ENCODE measurements around the gene PLCH1. TPM values are rescaled to one million over a fixed set of nuclear protein-coding genes. Genes with fewer than 3 reads are reported as not detected.

The PLCH1 gene
- total and polyA plus RNA-seq, 4 donors, result 0.03 to 1.0 (median 0.22) TPM

DNA sequence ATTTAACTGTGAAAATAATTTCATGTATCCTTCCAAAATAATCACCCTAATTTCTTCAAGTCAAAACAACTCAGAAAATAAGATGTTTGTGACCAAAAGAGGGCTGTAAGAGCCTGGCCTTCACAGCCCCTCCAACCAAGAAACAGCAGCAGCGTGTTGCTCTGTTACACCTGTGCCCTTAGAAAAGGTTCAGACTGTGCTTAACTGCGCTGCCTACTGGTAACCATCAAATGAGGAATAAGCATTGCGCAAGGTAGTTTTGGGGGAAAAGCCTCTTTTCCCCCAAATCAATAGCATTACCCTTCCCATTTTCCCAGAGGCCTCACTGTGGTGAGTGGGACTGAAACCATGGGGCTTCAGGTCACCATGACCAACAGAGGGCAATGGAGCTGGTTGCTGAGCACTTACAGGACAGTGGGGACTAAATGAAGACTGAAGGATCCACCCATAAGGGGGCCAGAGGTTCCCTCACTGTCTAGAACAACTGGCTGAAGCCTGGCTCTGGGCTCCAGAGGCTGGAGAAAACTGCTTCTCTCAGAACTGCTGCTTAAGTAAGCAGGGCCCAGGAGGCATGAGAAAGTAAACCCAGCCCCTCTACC, 110.7 kb downstream of the PLCH1 start:
- TF ChIP-seq, protein P1, sequence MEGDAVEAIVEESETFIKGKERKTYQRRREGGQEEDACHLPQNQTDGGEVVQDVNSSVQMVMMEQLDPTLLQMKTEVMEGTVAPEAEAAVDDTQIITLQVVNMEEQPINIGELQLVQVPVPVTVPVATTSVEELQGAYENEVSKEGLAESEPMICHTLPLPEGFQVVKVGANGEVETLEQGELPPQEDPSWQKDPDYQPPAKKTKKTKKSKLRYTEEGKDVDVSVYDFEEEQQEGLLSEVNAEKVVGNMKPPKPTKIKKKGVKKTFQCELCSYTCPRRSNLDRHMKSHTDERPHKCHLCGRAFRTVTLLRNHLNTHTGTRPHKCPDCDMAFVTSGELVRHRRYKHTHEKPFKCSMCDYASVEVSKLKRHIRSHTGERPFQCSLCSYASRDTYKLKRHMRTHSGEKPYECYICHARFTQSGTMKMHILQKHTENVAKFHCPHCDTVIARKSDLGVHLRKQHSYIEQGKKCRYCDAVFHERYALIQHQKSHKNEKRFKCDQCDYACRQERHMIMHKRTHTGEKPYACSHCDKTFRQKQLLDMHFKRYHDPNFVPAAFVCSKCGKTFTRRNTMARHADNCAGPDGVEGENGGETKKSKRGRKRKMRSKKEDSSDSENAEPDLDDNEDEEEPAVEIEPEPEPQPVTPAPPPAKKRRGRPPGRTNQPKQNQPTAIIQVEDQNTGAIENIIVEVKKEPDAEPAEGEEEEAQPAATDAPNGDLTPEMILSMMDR (IDR thresholded peaks at IDR 0.05; ENCODE audit: low read depth, low read length, missing input control), result no peak
- TF ChIP-seq TAF1 (conservative IDR thresholded peaks at IDR 0.05), result no peak
- H3K4me1 ChIP-seq (ENCODE audit: control insufficient read depth in 4 of 4, insufficient read depth in 4 of 4, low read length in 3 of 4), result no peaks in the 10 kb centered on the region
- H3K27ac ChIP-seq (ENCODE audit: low read depth in 1 of 2, low read length in 2 of 2), result no peak overlapping the region
- DNase-seq (ENCODE audit: low spot score), result no peak
- H3K9me3 ChIP-seq (ENCODE audit: control insufficient read depth in 4 of 4, low read length in 3 of 4), result no peaks in the 10 kb centered on the region
- H3K27me3 ChIP-seq (ENCODE audit: control insufficient read depth in 4 of 4, insufficient read depth in 4 of 4, low read length in 3 of 4), result no peaks in the 10 kb centered on the region
- H3K9ac ChIP-seq (ENCODE audit: low read depth in 1 of 2, low read length in 2 of 2), result no peak overlapping the region
- no peak overlapping the region for H3K4me3 ChIP-seq (ENCODE audit: low read depth in 1 of 3, low read length in 3 of 3)
- no peaks in the 10 kb centered on the region for H3K36me3 ChIP-seq (ENCODE audit: control insufficient read depth in 4 of 4, insufficient read depth in 3 of 4, low read depth in 1 of 4, low read length in 3 of 4)
- 98% methylated on average over 3 of the region's 3 CpGs for WGBS

DNA sequence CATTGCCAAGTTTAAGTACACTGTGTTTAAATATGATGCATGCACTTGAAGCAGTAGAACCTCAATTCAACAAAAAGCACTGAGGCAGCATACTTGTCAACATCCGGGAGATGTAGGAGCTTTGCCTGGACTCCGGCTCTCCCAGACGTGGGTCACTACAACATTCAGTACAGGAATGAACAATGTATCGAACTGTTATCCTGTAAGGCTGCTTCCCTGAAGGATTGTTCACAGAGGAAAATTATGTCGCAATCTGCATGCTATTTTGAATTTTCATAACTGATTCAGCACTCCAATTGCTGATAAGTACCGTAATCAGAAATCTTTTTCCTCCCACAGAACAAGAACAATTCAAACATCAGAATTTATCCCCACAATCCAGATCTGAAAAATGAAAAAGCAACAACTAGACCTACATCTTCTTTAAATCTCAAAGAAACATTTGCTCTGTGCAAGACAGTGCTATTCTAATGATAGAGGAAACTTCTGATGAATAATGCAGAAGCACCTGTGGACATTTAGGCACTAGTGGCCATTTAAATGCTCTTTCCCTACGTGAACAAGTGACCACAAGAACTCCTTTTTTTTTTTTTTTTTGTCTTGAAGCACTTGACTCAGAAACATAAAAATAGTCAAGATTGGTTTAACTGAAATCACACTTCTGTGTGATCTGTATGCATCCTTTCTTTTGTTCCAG, 113.4 kb downstream of the PLCH1 start:
- Histone ChIP-seq H3K36me3 (ENCODE audit: control insufficient read depth in 4 of 4, insufficient read depth in 3 of 4, low read depth in 1 of 4, low read length in 3 of 4) (no peaks in the 10 kb centered on the region), H3K27me3 (ENCODE audit: control insufficient read depth in 4 of 4, insufficient read depth in 4 of 4, low read length in 3 of 4) (no peaks in the 10 kb centered on the region), H3K4me1 (ENCODE audit: control insufficient read depth in 4 of 4, insufficient read depth in 4 of 4, low read length in 3 of 4) (no peaks in the 10 kb centered on the region), H3K9me3 (ENCODE audit: control insufficient read depth in 4 of 4, low read length in 3 of 4) (no peaks in the 10 kb centered on the region), H3K27ac (ENCODE audit: low read depth in 1 of 2, low read length in 2 of 2) (no peak overlapping the region), H3K4me3 (ENCODE audit: low read depth in 1 of 3, low read length in 3 of 3) (no peak overlapping the region), H3K9ac (ENCODE audit: low read depth in 1 of 2, low read length in 2 of 2) (no peak overlapping the region)
- WGBS, result 80% methylated on average over 7 of the region's 7 CpGs
- DNase-seq (ENCODE audit: low spot score), result no peak
- TF ChIP-seq, protein P2, sequence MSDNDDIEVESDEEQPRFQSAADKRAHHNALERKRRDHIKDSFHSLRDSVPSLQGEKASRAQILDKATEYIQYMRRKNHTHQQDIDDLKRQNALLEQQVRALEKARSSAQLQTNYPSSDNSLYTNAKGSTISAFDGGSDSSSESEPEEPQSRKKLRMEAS (IDR thresholded peaks at IDR 0.05), result no peak
- TF ChIP-seq, protein P1 (IDR thresholded peaks at IDR 0.05; ENCODE audit: low read depth, low read length, missing input control), result no peak

DNA sequence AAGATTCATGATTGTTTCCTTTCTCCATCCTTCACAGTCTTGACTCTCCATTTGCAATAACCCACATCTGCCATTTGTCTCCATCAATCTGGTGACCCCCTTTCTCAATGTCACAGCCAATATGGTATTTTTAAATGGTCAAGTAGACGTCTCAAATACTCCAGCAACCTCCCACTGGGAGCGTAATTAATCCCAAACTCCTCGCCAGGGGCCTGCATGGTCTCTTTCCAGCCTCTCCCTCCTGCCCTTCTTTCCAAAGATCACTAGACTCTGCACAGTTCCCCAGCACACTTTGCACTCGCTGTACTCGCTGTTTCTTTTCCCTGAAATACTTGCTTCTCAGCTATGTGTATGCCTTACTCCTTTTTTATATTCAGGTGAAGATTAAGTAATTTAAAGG, 115.3 kb downstream of the PLCH1 start:
- Histone ChIP-seq H3K36me3 (ENCODE audit: control insufficient read depth in 4 of 4, insufficient read depth in 3 of 4, low read depth in 1 of 4, low read length in 3 of 4) (no peaks in the 10 kb centered on the region), H3K4me1 (ENCODE audit: control insufficient read depth in 4 of 4, insufficient read depth in 4 of 4, low read length in 3 of 4) (no peaks in the 10 kb centered on the region), H3K4me3 (ENCODE audit: low read depth in 1 of 3, low read length in 3 of 3) (no peak overlapping the region), H3K27ac (ENCODE audit: low read depth in 1 of 2, low read length in 2 of 2) (no peak overlapping the region), H3K27me3 (ENCODE audit: control insufficient read depth in 4 of 4, insufficient read depth in 4 of 4, low read length in 3 of 4) (no peaks in the 10 kb centered on the region), H3K9ac (ENCODE audit: low read depth in 1 of 2, low read length in 2 of 2) (no peak overlapping the region), H3K9me3 (ENCODE audit: control insufficient read depth in 4 of 4, low read length in 3 of 4) (no peaks in the 10 kb centered on the region)
- no peak for DNase-seq (ENCODE audit: low spot score)
- WGBS, result 85% methylated on average over 5 of the region's 5 CpGs
- TF ChIP-seq YY1 (IDR thresholded peaks at IDR 0.05) (no peak), TAF1 (conservative IDR thresholded peaks at IDR 0.05) (no peak), JUND (IDR thresholded peaks at IDR 0.05) (no peak), HNF4G (IDR thresholded peaks at IDR 0.05) (no peak), EGR1 (IDR thresholded peaks at IDR 0.05; ENCODE audit: low read depth in 2 of 2) (no peak), RAD21 (IDR thresholded peaks at IDR 0.05) (no peak), HNF4A (conservative IDR thresholded peaks at IDR 0.05) (no peak), NR2F2 (IDR thresholded peaks at IDR 0.05) (no peak), FOXA1 (IDR thresholded peaks at IDR 0.05) (no peak), SP1 (IDR thresholded peaks at IDR 0.05) (no peak), GABPA (IDR thresholded peaks at IDR 0.05 in 1 of 2, conservative IDR thresholded peaks at IDR 0.05 in 1 of 2) (no peak), FOXA2 (IDR thresholded peaks at IDR 0.05) (no peak), RXRA (IDR thresholded peaks at IDR 0.05) (no peak)
- TF ChIP-seq, protein P2 (IDR thresholded peaks at IDR 0.05), result no peak
- TF ChIP-seq, protein P3, sequence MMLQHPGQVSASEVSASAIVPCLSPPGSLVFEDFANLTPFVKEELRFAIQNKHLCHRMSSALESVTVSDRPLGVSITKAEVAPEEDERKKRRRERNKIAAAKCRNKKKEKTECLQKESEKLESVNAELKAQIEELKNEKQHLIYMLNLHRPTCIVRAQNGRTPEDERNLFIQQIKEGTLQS (IDR thresholded peaks at IDR 0.05), result no peak
- TF ChIP-seq, protein P1 (IDR thresholded peaks at IDR 0.05; ENCODE audit: low read depth, low read length, missing input control), result no peak
- TF ChIP-seq, protein P4, sequence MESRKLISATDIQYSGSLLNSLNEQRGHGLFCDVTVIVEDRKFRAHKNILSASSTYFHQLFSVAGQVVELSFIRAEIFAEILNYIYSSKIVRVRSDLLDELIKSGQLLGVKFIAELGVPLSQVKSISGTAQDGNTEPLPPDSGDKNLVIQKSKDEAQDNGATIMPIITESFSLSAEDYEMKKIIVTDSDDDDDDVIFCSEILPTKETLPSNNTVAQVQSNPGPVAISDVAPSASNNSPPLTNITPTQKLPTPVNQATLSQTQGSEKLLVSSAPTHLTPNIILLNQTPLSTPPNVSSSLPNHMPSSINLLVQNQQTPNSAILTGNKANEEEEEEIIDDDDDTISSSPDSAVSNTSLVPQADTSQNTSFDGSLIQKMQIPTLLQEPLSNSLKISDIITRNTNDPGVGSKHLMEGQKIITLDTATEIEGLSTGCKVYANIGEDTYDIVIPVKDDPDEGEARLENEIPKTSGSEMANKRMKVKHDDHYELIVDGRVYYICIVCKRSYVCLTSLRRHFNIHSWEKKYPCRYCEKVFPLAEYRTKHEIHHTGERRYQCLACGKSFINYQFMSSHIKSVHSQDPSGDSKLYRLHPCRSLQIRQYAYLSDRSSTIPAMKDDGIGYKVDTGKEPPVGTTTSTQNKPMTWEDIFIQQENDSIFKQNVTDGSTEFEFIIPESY (IDR thresholded peaks at IDR 0.05), result no peak
